TTC549 (cell line): ENCODE data around the gene NOCT.
"Not testable (repeated sequence)": the region's sequence is repeated elsewhere in the genome, so short reads cannot be mapped to it uniquely, and the experiment has no call there.

Experiments used
- FAIRE-seq: peaks from 2 replicates; lab custom pipeline; 2012; peaks lifted over from hg19 to GRCh38; lab: Jason Lieb, UNC

NOCT gene

GRCh38 chr4:139015269-139015947 is at the start of gene NOCT:
TSS of gene NOCT (plus strand) at chr4:139015781. CDS start at chr4:139015982, 201 bp downstream.
- no peak for FAIRE-seq

- no peak for FAIRE-seq
Measured at GRCh38 chr4:138967313-138967712, 48.3 kb upstream of the NOCT start.

- FAIRE-seq = no peak
Measured at GRCh38 chr4:138972956-138973801, 42.4 kb upstream of the NOCT start.

DNA sequence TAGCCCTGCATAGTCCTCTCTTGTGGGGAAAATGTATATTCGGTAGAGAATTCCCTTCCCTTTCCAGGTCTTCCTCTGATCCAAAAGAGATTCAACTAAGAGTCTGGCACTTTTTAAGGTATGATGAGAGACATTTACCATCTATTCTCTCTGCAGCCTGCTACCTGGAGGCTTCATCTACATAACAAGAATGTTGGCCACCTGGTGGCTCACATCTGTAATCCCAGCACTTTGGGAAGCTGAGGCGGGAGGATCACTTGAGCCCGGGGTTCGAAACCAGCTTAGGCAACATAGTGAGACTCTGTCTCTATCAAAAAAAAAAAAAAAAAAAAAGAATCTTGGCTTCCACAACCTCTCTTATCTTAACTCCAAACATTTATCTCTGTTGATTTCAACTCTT is 40.4 kb upstream of the NOCT start:
- no peak for FAIRE-seq

DNA sequence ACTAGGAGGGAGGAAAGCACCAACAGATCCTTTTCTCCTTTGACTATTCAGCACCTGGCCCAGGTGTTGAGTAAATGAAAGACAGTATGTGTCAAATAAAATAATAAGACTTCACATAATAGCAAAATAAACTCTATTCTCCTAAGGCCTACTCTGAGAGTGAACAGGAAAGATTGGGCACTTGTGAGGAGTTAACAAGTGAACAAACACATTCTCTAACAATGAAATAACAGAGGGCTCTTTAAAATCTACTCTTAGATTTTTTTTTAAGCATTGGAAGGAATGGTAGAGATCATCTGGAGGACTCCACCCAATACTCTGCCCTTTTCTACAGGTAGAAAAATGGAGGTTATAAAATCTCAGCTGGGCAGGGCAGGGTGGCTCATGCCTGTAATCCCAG is 39.1 kb upstream of the NOCT start:
- no peak for FAIRE-seq

- no peak for FAIRE-seq
Measured at GRCh38 chr4:138977524-138977923, 38.1 kb upstream of the NOCT start.

- no peak for FAIRE-seq
Measured at GRCh38 chr4:138978028-138978585, 37.5 kb upstream of the NOCT start.

- no peak for FAIRE-seq
Measured at GRCh38 chr4:138978600-138978999, 37.0 kb upstream of the NOCT start.

DNA sequence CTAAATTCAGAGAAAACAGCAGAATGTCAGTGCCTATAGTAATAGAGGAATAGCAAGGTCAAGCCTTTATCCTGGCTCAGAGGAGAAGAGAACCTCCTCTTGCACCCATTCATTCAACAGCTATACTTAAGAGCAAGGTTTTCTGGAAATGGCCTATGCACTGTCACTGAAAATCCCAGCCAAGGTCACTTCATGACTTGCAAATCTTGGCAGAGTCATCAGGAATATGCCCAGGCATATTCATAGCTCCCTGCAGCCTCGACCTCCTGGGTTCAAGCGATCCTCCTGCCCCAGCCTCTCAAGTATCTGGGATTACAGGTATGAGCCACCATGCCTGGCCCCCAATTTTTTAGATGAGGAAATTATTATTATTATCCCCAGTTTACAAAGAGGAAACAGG is 35.8 kb upstream of the NOCT start:
- no peak for FAIRE-seq

DNA sequence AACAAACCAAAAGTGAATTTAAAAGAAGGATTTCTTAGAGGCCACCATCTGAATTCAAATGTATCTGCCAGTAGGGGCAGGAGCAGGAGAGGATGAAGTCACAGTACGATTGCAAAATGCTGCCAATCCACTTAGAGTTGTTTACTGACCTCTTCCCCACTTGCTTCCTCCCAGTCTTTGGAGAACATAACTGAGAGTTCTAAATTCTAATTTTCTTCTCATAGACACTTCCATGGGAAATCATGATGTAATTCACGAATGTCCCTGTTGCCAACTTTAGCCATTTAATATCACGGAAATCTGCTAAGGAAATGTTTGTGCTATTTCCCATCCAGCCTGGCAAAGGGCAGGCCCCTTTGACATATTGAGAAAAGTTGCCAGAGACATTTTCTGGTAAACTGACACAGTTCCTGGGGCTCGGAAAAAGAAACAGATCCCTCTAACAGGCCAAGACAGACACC is 33.6 kb upstream of the NOCT start:
- no peak for FAIRE-seq

- FAIRE-seq = no peak
Measured at GRCh38 chr4:138982754-138983153, 32.8 kb upstream of the NOCT start.

DNA sequence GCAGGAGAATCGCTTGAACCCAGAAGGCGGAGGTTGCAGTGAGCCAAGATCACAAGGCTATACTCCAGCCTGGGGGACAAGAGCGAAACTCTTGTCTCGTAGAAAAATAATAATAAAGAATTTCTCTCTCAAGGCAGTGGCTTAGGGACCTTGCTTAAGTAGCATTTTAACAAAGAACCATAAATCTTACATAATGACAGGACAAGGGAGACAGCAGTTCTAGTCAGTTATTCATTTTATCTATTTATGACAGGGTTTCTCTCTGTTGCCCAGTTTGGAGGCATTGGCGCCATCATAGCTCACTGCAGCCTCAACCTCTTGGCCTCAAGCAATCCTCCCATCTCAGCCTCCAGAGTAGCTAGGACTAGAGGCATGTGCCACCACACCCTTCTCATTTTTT is 31.9 kb upstream of the NOCT start:
- FAIRE-seq = no peak

GRCh38 chr4:138984647-138985046 is 30.9 kb upstream of the NOCT start:
- no peak for FAIRE-seq

GRCh38 chr4:138992676-138993075 is 22.9 kb upstream of the NOCT start:
- FAIRE-seq = no peak

GRCh38 chr4:138996090-138996489 is 19.5 kb upstream of the NOCT start:
- no peak for FAIRE-seq

- FAIRE-seq = no peak
Measured at GRCh38 chr4:138999666-139000065, 15.9 kb upstream of the NOCT start.

- not testable (repeated sequence) for FAIRE-seq
Measured at GRCh38 chr4:139000134-139000533, 15.4 kb upstream of the NOCT start.

DNA sequence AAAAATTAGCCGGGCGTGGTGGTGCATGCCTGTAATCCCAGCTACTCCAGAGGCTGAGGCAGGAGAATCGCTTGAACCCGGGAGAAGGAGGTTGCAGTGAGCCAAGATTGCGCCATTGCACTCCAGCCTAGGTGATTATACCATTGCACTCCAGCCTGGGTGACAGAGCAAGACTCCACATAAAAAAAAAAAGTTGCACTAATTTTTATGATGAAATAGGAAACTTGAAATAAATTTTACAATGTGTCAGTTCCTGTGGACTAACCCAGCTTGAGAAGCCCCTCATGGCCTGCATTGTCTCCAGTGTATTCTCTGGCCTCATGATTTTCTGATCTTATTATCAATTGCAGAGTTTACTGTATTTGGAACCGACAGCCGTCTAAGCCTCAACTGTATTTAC is 14.2 kb upstream of the NOCT start:
- not testable (repeated sequence) for FAIRE-seq

DNA sequence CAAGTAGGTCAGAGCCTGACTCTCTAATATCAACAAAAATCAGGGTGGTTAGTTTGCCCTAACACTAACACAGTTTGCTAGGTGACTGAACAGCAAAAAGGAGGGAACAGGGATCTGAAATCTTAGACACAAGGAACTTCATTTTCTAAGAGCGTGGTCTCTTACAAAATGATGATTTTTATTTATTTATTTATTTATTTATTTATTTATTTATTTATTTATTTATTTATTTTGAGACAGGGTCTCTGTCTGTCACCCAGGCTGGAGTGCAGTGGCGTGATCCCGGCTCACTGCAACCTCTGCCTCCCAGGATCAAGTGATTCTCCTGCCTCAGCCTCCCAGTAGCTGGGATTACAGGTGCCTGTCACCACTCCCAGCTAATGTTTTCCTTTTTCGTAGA is 11.9 kb upstream of the NOCT start:
- FAIRE-seq = not testable (repeated sequence)

DNA sequence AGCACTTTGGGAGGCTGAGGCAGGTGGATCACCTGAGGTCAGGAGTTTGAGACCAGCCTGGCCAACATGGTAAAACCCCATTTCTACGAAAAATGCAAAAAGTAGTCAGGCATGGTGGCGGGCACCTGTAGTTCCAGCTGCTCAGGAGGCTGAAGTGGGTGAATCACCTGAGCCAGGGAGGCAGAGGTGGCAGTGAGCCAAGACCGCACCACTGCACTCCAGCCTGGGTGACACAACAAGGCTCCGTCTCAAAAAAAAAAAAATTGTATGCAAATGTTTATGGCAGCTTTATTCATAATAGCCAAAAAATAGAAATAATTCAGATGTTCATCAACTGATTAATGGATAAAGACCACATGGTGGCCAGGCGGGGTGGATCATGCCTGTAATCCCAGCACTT is 9.8 kb upstream of the NOCT start:
- no peak for FAIRE-seq

DNA sequence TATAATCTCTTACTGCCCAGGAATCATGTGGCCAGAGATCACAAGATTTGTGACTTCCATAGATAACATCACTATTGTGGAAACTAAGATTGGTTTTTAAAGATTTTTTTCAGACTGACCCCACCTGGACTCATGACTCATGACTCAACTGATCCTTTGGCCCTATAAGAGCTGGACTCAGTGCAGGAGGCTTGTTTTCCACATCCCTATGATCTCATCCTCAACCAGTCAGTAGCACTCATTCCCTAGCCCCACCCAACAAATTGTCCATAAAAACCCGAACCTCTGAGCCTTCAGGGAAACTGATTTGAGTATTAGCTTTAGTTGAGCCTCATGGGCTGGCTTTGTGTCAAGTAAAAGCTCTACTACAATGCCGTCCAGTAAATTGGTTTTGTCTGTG is 7.9 kb upstream of the NOCT start:
- FAIRE-seq = no peak

DNA sequence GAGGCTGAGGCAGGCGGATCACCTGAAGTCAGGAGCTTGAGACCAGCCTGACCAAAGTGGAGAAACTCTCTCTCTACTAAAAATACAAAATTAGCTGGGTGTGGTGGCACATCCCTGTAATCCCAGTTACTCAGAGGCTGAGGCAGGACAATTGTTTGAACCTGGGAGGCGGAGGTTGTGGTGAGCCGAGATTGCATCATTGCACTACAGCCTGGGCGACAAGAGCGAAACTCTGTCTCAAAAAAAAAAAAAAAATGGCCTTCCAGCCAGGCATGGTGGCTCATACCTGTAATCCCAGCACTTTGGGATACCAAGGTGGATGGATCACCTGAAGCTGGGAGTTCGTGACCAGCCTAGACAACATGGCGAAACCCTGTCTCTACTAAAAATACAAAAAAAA is 7.3 kb upstream of the NOCT start:
- FAIRE-seq = not testable (repeated sequence)

- no peak for FAIRE-seq
Measured at GRCh38 chr4:139009702-139010101, 5.9 kb upstream of the NOCT start.
